Measurements from ENCODE around the gene MPO. TPM values are rescaled to one million over a fixed set of nuclear protein-coding genes. Genes with fewer than 3 reads are reported as not detected.

Gene MPO
- polyA plus RNA-seq, 3 donors, result 4.2 to 7.5 (median 6.0) TPM

GRCh38 chr17:58301504-58302150, 20.9 kb upstream of the MPO start:
- Histone ChIP-seq H3K27ac (ENCODE audit: low read depth in 1 of 2, low read length in 2 of 2) (peak overlapping the region; percentile 1 to 51), H3K36me3 (replicated peaks in 1 of 2; ENCODE audit: control insufficient read depth in 1 of 2, insufficient read depth in 2 of 2, low read length in 2 of 2) (no peaks in the 10 kb centered on the region), H3K79me2 (ENCODE audit: insufficient read depth, low read length) (peaks cover 80% of the 10 kb centered on the region), H2AFZ (ENCODE audit: insufficient read depth, low read depth, low read length, poor library complexity, severe bottlenecking) (peak overlapping the region; percentile 55), H3K9me3 (replicated peaks in 1 of 2; ENCODE audit: control insufficient read depth in 1 of 2, insufficient read depth in 1 of 2, low read length in 2 of 2) (no peaks in the 10 kb centered on the region), H3K9ac (ENCODE audit: insufficient read depth, low read length, poor library complexity, severe bottlenecking) (peak overlapping the region; percentile 22), H3K4me2 (replicated peaks; ENCODE audit: extremely low read depth, low read length, poor library complexity, severe bottlenecking) (peak overlapping the region; percentile 23), H3K4me1 (ENCODE audit: control insufficient read depth in 1 of 2, insufficient read depth in 2 of 2, low read length in 2 of 2) (peaks cover 46 to 57% of the 10 kb centered on the region in 2 donors), H3K4me3 (replicated peaks in 1 of 3; ENCODE audit: low read depth in 2 of 3, low read length in 3 of 3) (no peak overlapping the region), H4K20me1 (ENCODE audit: insufficient read depth, low read length) (no peaks in the 10 kb centered on the region), H3K27me3 (ENCODE audit: control insufficient read depth in 2 of 2, insufficient read depth in 2 of 2, low read length in 2 of 2) (no peaks in the 10 kb centered on the region)
- Mint-ChIP-seq H3K36me3 (peaks cover 8 to 12% of the 10 kb centered on the region in 2 donors), H3K9me3 (no peaks in the 10 kb centered on the region), H3K27ac (peak overlapping the region in 4 of 7 donors; percentile 33 to 66 (median 57)), H3K27me3 (ENCODE audit: low read depth in 3 of 3) (peaks cover 0 to 3% (median 0%) of the 10 kb centered on the region in 3 donors), H3K4me3 (no peak overlapping the region), H3K4me1 (peaks cover 70% of the 10 kb centered on the region)
- intact Hi-C loops (cut with micrococcal nuclease), result no loop called here
- DNase-seq, result no peak
- 0% methylated on average over 1 of the region's 16 CpGs for WGBS (ENCODE audit: insufficient coverage)
- TF ChIP-seq CTCF (IDR thresholded peaks at IDR 0.05), result no peak

- peaks cover 46 to 58% of the 10 kb centered on the region in 2 donors for H3K4me1 ChIP-seq (ENCODE audit: control insufficient read depth in 1 of 2, insufficient read depth in 2 of 2, low read length in 2 of 2)
- no peak overlapping the region for H3K9ac ChIP-seq (ENCODE audit: insufficient read depth, low read length, poor library complexity, severe bottlenecking)
- intact Hi-C loops (cut with micrococcal nuclease), result no loop called here
- no peak for TF ChIP-seq CTCF (IDR thresholded peaks at IDR 0.05)
- no peaks in the 10 kb centered on the region for H3K36me3 ChIP-seq (replicated peaks in 1 of 2; ENCODE audit: control insufficient read depth in 1 of 2, insufficient read depth in 2 of 2, low read length in 2 of 2)
- Mint-ChIP-seq H3K36me3 (peaks cover 8 to 12% of the 10 kb centered on the region in 2 donors), H3K4me1 (peaks cover 69% of the 10 kb centered on the region), H3K27ac (peak overlapping the region in 3 of 7 donors; percentile 15 to 32 (median 21)), H3K4me3 (no peak overlapping the region), H3K9me3 (no peaks in the 10 kb centered on the region), H3K27me3 (ENCODE audit: low read depth in 3 of 3) (peaks cover 0 to 2% (median 0%) of the 10 kb centered on the region in 3 donors)
- H4K20me1 ChIP-seq (ENCODE audit: insufficient read depth, low read length), result no peaks in the 10 kb centered on the region
- peaks cover 92% of the 10 kb centered on the region for H3K79me2 ChIP-seq (ENCODE audit: insufficient read depth, low read length)
- DNase-seq, result no peak
- H3K27me3 ChIP-seq (ENCODE audit: control insufficient read depth in 2 of 2, insufficient read depth in 2 of 2, low read length in 2 of 2), result no peaks in the 10 kb centered on the region
- H2AFZ ChIP-seq (ENCODE audit: insufficient read depth, low read depth, low read length, poor library complexity, severe bottlenecking), result peak overlapping the region; percentile 8
- peak overlapping the region in 1 of 2 donors; percentile 33 for H3K27ac ChIP-seq (ENCODE audit: low read depth in 1 of 2, low read length in 2 of 2)
- no peaks in the 10 kb centered on the region for H3K9me3 ChIP-seq (replicated peaks in 1 of 2; ENCODE audit: control insufficient read depth in 1 of 2, insufficient read depth in 1 of 2, low read length in 2 of 2)
- 79% methylated on average over 5 of the region's 6 CpGs for WGBS (ENCODE audit: insufficient coverage)
- no peak overlapping the region for H3K4me2 ChIP-seq (replicated peaks; ENCODE audit: extremely low read depth, low read length, poor library complexity, severe bottlenecking)
- H3K4me3 ChIP-seq (replicated peaks in 1 of 3; ENCODE audit: low read depth in 2 of 3, low read length in 3 of 3), result no peak overlapping the region
Observed at GRCh38 chr17:58300336-58300735, 19.6 kb upstream of the MPO start.

All from CD14-positive monocyte (primary cell).